ENCODE data around the gene CSTPP1.
"Not testable (repeated sequence)": the region's sequence is repeated elsewhere in the genome, so short reads cannot be mapped to it uniquely, and the experiment has no call there.

CSTPP1 gene

DNA sequence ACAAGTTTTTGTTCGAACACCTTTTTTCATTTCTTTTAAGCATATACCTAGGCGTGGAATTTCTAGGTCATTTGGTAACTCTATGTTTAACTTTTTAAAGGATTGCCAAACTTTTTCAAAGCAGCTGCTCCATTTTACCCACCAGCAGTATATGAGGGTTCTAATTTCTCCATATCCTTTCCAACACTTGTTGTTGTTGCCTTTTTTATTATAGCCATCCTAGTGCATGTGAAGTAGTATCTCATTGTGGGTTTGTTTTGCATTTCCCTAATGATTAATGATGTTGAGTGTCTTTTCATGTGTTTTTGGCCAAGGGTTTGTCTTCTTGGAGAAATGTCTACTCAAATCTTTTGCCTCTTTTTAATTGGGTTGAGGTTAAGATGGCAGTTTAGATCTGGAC is 24.5 kb downstream of the CSTPP1 start:
- no peak for DNase-seq

DNA sequence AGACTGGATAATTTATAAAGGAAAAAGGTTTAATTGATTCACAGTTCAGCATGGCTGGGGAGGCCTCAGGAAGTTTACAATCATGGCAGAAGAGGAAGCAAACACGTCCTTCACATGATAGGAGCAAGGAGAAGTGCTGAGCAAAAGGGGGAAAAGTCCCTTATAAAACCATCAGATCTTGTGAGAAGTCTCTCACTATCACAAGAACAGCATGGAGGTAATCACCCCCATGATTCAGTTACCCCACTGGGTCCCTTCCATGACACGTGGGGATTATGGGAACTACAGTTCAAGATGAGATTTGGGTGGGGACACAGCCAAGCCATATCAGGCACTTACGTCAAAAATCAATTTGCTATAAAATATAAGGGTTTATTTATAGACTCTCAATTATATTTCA is 25.3 kb downstream of the CSTPP1 start:
- not testable (repeated sequence) for DNase-seq

DNA sequence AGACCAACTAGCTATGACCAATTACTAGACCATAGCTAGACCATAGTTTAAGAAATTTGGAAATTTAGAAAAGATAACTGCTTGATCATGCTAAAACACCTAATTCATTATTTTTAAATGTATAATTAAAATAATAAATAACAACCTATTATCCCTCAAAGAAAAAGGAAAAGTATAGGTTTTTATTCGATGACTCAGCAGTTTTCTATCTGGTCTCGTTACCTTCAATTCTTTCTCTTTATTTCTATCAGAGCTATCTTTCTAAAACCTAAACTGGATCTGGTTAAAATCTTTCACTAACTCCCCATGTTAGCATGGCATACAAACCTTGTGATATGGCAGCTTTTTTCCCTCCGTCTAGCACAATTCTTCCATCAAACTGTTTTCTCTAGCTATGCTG is 27.3 kb downstream of the CSTPP1 start:
- DNase-seq: no peak

DNA sequence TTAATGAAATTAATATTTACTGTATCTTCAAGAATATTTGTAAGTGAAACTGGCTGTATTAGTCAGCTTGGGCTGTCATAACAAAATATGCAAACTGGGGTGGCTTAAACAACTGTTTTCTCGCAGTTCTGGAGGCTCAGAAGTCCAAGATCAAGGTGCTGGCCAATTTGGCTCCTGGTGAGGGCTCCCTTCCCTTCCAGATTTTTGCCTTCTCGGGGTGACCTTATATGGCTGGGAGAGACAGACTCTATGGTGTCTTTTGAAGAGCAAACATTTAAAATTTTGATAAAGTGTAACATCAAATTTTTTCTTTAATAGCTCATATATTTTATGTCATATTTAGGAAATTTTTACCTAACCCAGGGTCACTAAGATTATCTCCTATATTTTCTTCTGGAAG is 30.2 kb downstream of the CSTPP1 start:
- no peak for DNase-seq

DNA sequence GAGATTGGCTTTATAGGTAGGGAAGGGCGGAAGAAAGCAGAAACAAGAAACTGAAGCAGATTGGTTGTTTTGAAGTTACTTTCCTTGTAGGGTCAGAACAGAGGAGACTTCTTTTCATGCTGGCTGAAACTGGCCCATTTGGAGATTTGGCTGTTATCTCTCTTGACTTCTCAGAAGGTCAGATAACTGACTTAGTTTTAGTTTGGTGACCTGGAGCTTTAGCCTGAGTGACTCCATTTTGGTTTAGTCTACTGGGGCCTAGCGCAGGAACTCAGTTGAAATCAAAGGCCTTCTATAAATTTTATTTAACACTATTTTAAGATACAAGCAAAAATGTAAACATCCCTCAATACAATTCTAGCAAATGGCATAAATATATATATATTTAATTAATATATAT is 31.4 kb downstream of the CSTPP1 start:
- DNase-seq: no peak

DNA sequence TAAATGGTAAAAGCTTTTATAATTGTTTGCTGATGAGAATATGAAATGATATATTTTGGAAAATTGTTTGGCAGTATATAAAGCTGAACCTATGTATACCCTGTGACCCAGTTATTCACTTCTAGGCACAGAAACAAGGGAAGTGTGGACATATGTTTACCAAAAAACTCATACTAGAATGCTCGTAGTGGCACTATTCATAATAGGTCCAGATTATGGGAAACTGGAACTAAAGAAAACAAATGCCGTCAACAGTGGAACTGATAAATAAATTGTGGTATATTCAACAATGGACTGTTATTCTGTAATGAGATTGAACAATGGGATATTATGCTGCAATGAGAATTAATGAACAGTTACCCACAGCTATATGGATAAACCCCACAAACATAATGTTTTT is 32.8 kb downstream of the CSTPP1 start:
- no peak for DNase-seq

DNA sequence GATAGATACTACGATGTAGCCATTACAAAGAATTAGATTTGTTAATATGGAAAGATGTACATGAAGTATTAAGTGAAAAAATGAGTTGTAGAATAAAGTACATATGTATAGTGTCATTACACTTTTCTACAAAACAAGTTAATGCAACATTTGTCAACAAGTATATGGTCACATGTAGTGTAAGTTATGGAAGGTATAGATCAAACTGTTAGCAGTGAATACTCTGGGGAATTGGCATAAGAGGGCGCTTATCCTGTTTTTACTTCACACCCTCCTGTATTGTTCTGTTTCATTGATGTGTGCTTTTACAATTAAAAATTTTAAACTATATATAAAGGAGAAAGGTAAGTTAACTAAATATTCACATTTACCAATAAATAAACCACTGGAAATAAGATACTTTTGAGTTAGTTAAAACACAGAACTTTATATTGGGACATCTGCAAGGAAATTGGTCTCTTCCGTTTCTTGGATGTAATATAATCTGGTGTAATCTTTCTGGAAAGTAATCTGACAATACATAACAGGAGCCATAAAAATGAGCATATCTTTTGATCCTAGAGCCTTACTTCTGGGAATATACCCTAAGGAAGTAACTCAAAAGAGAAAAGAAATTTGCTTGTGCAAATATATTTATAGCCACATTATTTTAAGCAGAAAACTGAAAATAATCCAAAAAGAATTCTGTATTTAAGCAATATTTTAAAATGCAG is 34.5 kb downstream of the CSTPP1 start:
- DNase-seq: no peak

DNA sequence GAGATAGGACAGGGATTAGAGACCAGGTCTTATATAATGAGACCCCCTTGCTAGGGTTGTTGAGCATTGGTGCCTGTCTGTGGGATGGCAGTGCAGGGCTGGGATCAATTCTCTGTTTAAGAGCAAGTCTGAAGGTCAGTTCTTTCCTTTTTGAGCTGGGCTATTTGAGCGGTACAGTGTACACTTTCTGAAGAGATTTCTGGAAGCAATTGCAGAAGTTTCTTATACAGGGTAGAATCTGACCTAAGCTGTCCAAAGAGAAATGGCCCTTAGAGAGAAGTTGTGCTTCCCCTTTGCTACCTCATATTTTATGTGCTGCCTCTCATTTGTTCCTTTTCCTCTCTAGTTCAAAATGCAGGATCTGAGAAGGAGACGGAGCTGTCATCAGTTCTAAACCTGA is 35.8 kb downstream of the CSTPP1 start:
- DNase-seq: no peak

DNA sequence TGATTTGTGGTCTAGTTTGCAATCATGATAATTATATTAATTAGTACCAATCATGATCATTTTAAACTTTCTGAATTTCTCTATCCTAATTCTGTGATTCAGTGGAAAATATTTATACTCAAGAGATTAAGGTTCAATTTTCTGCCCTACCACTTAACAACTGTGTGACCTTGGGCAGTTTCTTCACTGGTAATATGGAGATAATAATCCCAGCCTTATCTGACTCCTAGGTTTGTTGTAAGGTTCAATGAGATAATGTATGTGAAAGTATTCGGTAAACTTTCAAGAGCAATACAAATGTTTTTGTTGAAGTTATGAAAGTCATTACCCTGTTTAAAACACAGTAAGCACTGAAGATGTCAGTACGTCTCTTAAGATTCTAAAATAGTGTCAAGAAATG is 36.3 kb downstream of the CSTPP1 start:
- DNase-seq: no peak

DNA sequence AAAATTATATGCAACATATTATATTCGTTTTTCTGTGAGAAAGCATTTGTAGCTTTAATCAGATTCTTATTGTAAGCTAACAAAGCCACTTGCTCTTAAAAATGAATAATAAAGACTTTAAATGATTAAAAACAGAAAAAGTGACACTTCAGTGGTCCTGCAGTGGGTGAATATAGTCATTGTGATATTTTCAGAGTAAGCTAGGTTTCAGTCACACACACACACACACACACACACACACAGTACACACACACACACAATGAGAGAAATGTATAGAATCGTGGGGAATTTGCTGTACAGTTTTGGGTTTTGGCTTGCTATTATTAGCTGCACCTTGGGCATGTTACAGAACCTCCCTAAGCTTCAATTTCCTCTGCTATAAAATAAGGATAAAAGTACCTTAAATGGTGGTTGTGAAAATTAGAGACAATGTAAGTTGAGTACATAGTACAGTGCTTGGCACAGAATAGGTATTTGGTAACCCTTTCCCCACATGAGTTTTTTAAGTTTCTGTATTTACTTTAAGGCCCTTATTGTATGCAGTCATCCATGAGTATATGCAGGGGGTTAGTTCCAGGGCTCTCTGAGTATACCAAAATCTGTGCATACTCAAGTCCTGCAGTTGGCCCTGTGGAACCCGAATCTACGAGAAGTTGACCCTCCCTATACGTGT is 39.8 kb downstream of the CSTPP1 start:
- no peak for DNase-seq

DNA sequence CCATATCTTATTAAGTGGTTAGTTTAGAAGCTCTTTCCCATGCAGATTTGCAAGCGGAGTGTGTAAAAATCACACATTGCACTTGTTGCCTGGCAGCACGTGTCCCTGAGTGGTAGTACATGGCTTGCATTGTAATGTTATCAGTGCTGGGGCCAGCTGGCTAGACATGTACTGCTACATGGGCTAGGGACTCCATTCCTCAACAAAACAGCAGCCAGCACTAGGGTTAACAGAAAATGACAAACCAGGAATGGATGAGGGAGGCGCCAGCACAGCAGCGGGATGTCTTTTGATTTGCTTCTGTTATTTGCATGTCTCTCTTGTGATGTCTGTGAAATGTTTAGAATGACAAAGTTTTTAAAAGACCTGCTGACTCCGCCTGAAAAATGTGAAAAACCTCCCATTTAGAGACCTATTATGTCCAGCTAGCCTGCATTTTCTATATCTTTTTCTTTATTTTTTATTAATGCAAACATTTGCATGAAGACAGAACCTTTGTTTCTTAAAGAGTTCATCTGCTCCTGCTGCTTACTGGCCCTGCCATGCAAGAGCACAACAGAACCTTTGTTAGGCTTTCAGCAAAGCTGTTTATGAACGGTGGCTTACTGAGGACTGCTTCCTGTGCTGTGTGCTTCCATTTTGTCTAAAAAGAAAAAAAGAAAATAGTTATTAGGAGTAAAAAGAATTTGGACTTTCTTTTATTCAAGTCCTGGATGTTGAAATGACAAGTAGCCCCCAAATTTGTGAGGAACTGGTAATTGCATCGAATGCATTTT is 40.7 kb downstream of the CSTPP1 start:
- no peak for DNase-seq

DNA sequence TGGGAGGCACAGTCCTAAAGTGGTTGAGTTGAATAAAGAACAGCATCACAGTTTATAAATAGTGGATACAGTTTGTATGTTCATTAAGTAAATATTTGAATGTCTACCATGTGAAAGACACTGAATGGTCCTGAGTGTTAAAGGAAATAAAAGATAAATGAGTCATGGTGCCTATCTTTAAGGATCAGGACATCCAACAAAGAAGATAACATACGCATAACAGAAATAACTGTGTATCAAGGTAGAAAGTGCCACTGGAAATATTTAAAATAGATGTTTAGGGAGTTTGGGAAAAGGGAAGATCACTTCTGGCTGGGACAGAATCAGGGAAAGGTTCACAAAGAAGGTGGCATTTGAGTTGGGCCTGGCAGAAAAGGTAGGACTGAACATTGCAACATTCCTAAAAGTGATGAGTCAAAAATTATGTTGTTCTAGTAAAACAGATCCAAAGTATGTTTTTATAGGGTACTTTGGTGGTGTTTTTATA is 41.5 kb downstream of the CSTPP1 start:
- DNase-seq: no peak

DNA sequence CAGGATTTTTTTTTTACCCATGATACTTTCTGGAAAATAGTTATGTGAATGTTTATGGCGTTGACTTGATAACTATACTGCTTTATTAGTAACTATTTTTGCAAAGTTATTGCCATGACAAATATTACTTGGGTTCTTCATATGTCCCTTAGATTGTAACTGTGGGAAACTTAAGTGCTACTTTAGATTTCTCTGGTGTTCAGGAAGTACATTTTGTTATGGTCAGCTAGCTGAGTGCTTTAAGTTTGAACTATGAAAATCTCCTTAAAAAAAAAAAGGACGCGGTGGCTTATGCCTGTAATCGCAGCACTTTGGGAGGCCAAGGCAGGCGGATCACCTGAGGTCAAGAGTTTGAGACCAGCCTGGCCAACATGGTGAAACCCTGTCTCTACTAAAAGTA is 42.8 kb downstream of the CSTPP1 start:
- no peak for DNase-seq

DNA sequence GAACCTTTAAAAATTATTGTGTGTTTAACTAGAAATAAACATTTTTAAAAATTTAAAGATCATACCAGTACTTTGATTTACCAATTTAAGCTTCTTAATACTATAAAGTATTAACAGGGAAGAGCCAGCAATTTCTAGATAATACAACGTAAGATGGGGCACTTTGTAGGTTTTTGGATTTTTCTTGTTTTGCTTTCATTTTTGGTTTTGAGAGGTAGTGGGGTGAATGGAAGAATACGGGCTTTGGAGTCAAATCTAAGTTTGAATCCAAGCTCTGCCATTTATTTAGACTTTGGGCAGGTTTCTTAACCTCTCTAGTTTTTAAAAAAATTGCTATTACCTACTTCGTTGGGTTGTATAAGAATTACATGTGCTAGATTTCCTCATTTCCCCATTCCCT is 44.9 kb downstream of the CSTPP1 start:
- DNase-seq: no peak

DNA sequence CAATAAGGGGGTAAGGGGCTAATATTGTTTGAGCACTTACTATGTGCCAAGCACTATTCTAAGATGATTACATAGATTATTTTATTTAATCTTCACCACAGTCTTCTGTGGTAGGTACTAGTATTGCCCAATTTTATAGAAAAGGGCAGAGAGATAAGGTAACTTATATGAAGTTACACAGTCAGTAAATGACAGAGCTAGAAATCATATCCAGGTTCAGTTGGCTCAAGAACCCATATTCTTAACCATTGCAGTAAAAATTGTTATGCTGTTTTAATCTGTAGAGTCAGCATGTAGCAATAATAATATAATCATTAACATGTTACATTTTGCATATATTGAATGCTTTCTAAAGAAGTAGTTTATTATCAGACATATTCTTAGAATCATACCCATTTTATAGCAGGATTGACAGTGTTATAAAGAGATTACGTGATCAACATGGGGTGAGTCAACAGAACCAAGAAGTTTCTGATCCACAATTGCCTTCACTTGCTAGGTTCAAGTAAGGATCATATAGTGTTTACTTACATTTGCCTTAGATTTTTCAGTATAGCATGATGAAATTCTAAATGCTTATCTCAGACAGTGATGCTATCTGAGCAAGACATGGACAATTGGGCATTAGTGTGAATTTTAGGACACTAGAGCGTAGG is 46.4 kb downstream of the CSTPP1 start:
- no peak for DNase-seq

DNA sequence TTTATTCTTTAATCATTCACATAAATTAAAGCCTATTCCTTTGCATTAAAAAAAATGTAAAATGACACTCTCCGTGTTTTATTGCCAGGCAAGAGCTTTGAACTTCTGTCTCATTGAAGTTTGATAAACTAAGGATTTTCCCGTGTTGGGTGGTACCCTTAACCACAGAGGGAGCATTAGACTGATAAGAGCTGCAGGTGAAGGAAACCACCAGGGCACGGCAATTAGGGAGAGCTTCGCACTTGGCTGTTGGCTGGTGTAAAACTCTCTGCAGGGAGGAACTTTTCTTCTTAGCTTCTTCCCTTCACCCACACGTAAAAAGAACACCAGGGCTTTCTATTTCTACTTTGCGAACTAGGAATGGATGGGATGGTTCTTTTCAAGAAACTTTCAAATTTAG is 47.0 kb downstream of the CSTPP1 start:
- DNase-seq: no peak

DNA sequence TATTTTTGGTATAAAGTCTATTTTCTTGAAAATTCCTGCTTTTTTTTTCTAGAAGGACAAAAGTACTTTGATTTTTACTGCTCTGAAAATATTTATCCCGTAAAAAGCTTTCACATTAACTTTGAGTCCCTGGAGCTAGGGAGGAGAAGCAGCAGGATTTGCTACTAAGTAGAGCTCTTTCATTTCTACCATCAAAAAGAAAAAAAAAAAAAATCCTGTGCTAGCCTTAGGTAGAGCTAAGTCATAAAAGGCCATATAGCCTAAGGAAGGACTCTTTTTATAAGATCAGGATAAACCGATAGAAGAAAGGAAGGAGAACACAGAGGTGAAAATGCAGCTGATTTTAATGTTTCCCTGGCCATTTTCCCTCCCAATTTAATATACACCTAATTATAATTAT is 48.0 kb downstream of the CSTPP1 start:
- no peak for DNase-seq

DNA sequence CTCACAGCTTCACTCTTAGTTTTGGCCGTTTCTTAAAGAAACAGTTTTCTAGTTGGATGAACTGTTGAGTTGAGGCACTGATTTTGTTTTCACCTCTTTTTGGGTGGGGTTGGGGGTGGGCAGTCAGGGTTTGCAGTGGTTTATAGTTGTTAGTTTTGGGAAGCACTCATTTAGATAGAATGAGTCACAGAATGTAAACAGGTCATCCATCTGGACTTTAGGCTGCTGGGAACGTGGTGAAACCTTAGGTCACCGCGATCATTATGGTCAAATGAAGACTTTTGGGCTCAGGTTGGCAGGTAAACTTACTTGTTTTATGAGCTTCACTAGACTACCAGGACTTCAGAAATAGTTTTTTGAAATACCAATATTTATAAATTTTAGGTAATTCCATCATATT is 48.4 kb downstream of the CSTPP1 start:
- DNase-seq: no peak

DNA sequence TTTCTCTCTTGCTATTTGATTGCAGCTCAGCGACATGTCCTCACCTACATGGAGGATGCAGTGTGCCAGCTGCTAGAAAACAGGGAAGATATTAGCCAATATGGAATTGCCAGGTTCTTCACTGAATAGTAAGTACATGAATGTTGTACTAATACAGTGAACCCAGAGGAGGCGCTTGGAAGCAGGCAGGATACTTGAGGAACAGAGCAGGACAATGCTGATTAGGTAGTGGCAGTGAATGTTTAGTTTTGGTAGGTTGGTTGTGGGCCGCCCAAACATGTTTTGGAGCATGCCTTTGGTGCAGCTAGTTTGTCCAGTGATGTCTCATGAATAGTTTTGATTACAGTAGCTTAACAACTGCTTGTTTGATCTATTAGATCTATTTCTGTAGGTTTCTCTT is 50.6 kb downstream of the CSTPP1 start:
- no peak for DNase-seq

DNA sequence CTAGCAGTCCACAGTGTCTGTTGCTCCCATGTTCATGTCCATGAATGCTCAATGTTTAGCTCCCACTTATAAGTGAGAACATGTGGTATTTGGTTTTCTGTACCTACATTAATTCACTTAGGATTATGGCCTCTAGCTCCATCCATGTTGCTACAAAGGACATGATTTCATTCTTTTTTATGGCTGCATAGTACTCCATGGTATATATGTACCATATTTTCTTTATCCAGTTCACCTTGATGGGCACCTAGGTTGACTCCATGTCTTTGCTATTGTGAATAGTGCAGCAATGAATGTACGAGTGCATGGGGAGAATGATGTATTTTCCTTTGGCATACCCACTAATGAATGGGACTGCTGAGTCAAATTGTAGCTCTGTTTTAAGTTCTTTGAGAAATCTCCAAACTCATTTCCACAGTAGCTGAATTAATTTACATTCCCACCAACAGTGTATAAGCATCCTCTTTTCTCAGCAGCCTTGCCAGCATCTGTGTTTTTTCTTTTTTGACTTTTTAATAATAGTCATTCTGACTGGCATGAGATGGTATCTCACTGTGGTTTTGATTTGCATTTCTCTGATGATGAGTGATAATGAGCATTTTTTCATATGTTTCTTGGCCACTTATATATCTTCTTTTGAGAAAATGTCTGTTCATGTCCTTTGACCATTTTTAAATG is 53.4 kb downstream of the CSTPP1 start:
- DNase-seq: not testable (repeated sequence)

DNA sequence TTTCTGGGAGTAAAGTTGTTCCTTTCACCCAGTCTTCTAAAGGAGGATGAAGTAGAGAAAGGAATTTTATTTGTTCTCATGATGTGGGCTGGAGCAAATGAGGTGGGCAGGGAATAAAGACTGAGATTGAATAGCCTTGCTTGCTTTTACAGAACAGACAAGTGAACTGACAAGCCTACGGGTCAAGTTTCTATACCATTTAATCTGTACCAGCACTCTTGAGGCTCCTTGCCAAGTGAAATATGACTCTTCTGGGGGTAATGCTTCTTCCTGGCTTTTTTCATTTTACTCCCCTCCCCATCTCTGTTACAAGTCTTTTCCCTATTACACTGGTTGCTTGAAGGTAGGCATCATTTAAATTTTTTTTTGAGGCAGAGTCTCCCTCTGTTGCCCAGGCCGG is 54.8 kb downstream of the CSTPP1 start:
- DNase-seq: no peak

DNA sequence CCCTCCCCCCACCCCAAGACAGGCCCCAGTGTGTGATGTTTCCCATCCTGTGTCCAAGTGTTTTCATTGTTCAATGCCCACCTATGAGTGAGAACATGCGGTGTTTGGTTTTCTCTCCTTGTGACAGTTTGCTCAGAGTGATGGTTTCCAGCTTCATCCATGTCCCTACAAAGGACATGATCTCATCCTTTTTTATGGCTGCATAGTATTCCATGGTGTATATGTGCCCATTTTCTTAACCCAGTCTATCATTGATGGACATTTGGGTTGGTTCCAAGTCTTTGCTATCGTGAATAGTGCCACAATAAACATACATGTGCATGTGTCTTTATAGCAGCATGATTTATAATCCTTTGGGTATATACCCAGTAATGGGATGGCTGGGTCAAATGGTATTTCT is 55.8 kb downstream of the CSTPP1 start:
- not testable (repeated sequence) for DNase-seq

DNA sequence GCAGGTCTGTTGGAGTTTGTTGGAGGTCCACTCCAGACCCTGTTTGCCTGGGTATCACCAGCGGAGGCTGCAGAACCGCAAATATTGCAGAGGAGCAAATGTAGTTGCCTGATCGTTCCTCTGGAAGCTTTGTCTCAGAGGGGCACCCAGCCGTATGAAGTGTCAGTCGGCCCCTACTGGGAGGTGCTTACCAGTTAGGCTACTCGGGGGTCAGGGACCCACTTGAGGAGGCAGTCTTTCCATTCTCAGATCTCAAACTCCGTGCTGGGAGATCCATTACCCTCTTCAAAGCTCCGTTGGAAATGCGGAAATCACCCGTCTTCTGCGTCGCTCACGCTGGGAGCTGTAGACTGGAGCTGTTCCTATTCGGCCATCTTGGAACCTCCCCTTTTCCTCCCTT is 61.2 kb downstream of the CSTPP1 start:
- DNase-seq: not testable (repeated sequence)
